GM18526 (cell line): ENCODE measurements around the gene APBB3.

Source experiments
- POLR2A ChIP-seq: IDR thresholded peaks from 3 replicates; pipeline ENCODE4 v1.6.1; 2011; ENCODE audit not compliant: insufficient read length; ENCODE audit errors: extremely low read depth

The APBB3 gene

DNA sequence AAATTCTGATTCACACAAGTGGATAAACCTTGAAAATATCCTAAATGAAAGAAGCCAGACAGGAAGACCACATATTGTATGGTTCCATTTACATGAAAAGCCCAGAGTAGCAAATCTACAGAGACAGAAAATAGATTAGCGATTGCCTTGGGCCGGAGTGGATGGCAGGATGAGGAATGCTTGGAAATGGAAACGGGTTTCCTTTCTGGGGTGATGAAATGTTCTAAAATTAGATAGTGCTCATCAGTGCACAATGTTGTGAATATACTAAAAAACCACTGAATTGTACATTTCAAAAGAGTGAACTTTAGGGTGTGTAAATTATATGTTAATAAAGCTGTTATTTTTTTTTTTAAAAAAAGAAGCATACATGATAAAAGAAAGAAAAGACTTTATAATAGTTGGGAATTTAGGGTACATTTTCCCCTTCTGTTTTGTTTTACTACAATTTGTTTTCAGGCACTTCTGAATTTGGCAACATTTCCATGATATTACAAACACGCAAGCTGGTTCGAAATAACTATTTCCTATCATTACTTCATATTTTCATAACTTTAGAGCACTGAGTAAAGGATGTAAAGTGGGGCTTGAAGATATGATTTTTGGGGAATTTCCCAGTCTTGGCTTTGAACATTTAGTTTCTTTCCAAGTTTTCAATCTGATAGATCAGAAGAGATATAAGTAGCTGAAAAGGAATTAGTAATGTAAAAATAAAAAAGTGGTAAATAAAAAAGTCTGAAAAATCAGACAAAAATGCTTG, 24.1 kb upstream of the APBB3 start:
- TF ChIP-seq POLR2A, result no peak

DNA sequence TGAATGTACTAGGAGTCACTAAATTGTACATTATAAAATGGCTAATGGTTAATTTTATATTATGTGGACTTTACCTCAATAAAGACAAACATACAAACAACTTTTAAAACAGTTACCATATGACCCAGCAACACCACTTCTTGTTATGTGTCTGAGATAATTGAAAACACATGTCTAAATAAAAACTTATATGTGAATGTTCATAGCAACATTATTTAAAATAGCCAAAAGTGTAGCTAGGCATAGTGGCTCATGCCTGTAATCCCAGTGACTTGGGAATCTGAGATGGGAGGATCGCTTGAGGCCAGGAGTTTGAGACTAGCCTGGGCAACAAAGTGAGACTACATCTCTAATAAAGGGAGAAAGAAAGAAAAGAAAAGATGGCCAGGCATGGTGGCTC, 23.1 kb upstream of the APBB3 start:
- no peak for TF ChIP-seq POLR2A

- TF ChIP-seq POLR2A, result no peak
Measured at GRCh38 chr5:140576776-140577201, 12.4 kb upstream of the APBB3 start.

DNA sequence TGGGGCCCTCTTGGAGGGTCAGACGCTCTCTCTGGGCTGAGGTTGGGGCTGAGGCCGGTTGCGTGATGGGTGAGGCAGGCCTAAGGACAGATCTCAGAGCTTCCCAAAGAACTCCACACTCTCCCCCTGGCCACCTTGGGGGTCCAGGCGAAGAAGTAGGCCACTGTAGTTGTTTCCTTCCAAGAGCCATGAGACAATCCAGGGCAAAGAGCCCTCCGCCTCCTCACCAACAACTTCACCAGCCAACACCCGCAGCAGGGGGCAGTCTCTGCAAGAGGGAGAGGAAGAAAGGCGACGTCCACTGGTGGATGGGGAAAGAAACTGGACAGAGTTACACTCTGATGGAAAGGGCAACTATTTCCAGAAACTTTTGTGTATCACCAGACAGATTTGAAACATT, 10.9 kb upstream of the APBB3 start:
- no peak for TF ChIP-seq POLR2A

GRCh38 chr5:140574165-140574564, 9.8 kb upstream of the APBB3 start:
- no peak for TF ChIP-seq POLR2A

DNA sequence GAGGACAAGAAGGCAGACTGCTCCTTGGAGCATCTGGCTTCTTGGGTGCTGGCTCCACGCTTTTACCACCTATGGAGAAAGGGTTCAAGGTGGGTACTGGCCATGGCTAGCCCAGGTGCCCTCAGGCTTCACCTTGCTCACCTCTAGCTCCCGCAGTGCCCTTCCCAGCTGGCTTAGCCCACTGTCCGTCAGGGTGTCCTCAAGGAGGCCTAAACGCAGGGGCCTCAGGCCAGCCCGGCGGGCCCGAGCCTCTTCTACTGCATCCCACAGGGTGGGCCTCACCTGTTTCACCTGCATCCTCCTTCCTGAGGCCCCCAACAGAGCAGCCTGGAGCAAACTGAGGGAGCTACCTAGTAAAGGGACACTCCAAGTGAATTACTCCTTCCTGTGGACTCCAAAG, 9.3 kb upstream of the APBB3 start:
- TF ChIP-seq POLR2A, result no peak

DNA sequence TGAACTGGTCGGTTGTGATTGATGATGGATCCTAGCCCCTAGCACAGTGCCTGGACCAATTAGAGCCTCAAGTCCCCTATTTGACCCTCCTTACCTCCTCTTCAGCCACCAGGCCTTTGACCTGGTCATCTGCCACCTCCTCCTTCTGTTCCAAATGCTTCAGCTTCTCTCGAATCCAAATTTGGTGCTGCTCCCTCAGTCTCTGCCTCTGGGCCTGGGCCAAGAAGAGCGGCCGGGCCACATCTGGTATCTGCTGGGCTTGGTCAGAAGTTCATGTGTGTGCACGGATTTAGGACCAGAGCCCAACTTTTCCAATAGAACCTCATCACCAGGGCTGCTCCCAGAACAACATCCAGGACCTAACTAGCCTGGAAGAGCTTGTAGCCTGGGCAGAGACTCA, 6.7 kb upstream of the APBB3 start:
- no peak for TF ChIP-seq POLR2A

GRCh38 chr5:140570488-140570887, 6.1 kb upstream of the APBB3 start:
- no peak for TF ChIP-seq POLR2A

GRCh38 chr5:140570058-140570457, 5.7 kb upstream of the APBB3 start:
- TF ChIP-seq POLR2A, result no peak

DNA sequence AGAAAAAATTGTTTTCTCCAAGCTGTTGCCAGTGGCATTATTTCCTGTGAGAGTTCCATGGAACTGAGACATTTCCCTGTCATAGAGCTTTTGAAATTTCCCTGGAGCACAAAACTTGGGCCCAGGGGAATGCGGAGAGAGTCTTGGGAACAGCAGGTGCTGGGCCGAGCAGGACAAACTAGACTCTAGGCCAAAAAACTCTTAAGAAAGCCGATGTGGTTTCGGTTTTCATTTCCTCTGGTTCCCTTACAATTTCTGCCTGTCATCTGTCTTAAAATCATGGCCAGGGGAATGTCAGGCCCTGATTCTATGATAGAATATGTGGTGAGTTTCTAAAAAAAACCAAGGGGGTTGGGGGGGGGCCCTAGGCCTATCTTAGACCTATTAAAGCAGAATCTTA, 4.8 kb upstream of the APBB3 start:
- TF ChIP-seq POLR2A, result no peak

- no peak for TF ChIP-seq POLR2A
Measured at GRCh38 chr5:140568443-140569063, 4.2 kb upstream of the APBB3 start.

DNA sequence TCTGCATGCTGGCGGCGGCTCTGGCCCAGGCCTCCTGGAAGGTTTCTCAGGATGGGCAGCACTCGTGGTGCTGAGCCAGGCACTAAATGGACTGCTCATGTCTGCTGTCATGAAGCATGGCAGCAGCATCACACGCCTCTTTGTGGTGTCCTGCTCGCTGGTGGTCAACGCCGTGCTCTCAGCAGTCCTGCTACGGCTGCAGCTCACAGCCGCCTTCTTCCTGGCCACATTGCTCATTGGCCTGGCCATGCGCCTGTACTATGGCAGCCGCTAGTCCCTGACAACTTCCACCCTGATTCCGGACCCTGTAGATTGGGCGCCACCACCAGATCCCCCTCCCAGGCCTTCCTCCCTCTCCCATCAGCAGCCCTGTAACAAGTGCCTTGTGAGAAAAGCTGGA, 3.5 kb upstream of the APBB3 start:
- no peak for TF ChIP-seq POLR2A

DNA sequence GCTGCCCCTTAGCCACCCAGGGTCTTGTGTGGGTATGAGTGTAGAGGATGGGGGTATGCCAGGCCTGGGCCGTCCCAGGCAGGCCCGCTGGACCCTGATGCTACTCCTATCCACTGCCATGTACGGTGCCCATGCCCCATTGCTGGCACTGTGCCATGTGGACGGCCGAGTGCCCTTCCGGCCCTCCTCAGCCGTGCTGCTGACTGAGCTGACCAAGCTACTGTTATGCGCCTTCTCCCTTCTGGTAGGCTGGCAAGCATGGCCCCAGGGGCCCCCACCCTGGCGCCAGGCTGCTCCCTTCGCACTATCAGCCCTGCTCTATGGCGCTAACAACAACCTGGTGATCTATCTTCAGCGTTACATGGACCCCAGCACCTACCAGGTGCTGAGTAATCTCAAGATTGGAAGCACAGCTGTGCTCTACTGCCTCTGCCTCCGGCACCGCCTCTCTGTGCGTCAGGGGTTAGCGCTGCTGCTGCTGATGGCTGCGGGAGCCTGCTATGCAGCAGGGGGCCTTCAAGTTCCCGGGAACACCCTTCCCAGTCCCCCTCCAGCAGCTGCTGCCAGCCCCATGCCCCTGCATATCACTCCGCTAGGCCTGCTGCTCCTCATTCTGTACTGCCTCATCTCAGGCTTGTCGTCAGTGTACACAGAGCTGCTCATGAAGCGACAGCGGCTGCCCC, 2.9 kb upstream of the APBB3 start:
- TF ChIP-seq POLR2A, result no peak

GRCh38 chr5:140566665-140567064, 2.3 kb upstream of the APBB3 start:
- no peak for TF ChIP-seq POLR2A

DNA sequence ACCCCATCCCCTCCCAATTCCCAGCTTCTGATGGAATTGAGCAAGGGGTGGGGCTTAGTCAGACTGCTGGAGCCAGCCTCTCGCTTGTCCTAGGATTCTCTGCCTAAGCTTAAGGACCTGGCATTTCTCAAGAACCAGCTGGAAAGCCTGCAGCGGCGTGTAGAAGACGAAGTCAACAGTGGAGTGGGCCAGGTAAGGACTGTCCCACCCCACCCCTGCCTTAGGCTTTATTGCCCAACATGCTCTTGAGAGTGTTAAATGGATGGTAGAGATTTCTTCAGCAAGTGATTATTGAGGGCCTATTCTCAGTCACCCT, 1.3 kb upstream of the APBB3 start:
- TF ChIP-seq POLR2A, result no peak

GRCh38 chr5:140565024-140565779, 804 bp upstream of the APBB3 start:
- TF ChIP-seq POLR2A, result no peak
